Nephron (organoid): Measurements from ENCODE around the gene BRIP1.
A peak's percentile ranks its signal among the peaks of the same experiment; 100 is the strongest.

Experiments
- H3K27ac Mint-ChIP-seq, 3 experiments: 2 replicates each; pipeline ENCODE4 v1.8.0; 2020; ENCODE audit warnings: mixed read lengths in 3 of 3, mild to moderate bottlenecking in 2 of 3, moderate library complexity in 1 of 3
- H3K27me3 Mint-ChIP-seq: 2 replicates; pipeline ENCODE4 v1.8.0; 2021; ENCODE audit warnings: low read depth, mild to moderate bottlenecking, moderate library complexity, mixed read lengths
- H3K36me3 Mint-ChIP-seq: 2 replicates; pipeline ENCODE4 v1.8.0; 2020; ENCODE audit warnings: low read depth, mixed read lengths
- H3K4me1 Mint-ChIP-seq: 2 replicates; pipeline ENCODE4 v1.8.0; 2020; ENCODE audit warnings: mixed read lengths
- H3K4me3 Mint-ChIP-seq, 3 experiments: 2 replicates each; pipeline ENCODE4 v1.8.0; 2020; ENCODE audit warnings: mild to moderate bottlenecking in 3 of 3, mixed read lengths in 3 of 3, moderate library complexity in 2 of 3
- H3K9me3 Mint-ChIP-seq: 2 replicates; pipeline ENCODE4 v1.8.0; 2020; ENCODE audit warnings: mixed read lengths
- TF ChIP-seq, protein P1 (sequence below), 3 experiments: fragments of 200-600 bp; sonication (generic); IDR thresholded peaks; one replicate each; pipeline ENCODE4 v1.5.0; 2021; ENCODE audit warnings: antibody characterized with exemption in 3 of 3; ENCODE audit not compliant: unreplicated experiment in 3 of 3

Gene BRIP1

DNA sequence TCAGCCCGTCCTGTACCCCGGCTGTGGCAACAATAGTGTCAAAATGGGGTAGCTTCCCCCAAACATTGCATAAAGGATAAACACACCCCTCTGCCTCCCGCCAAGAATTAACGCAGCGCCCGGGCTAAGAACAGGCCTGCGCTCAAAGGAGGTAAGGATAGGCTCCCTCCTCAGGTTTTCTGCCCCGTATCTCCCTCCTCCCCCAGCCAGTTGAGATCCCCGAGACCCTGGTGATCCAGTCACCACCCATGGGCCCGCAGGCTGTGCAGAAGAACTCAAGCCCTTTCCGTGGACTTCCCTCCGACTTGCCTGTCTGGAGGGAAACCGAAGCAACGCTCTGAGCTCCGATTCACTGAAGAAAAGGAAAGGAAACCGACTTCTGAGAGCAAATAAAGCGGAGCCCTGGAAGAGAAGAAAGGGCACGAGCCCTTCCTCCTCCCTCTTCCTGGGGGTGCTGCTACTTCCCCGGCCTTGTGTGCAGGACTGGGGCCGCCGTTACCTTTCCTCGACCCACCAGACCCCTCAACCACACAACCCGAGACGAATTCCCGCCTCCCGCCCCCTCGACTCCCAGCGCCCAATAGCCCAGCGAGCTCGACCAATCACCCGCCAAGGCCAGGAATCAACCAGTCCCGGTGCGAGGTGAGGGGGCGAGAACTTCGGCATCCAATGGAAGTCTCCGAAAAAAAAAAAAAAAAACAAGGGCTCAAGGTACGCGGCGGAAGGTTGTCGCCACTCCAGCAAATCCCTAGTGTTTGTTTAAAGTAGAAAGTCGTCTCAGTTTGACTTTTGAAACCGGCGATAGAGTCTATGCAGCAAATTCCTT lies at the start of gene BRIP1:
Gene BRIP1 (minus strand): TSS at position 554 of the 826 bp plus-strand sequence. CDS start 1,989 bp downstream, outside the sequence.
- TF ChIP-seq, protein P1, sequence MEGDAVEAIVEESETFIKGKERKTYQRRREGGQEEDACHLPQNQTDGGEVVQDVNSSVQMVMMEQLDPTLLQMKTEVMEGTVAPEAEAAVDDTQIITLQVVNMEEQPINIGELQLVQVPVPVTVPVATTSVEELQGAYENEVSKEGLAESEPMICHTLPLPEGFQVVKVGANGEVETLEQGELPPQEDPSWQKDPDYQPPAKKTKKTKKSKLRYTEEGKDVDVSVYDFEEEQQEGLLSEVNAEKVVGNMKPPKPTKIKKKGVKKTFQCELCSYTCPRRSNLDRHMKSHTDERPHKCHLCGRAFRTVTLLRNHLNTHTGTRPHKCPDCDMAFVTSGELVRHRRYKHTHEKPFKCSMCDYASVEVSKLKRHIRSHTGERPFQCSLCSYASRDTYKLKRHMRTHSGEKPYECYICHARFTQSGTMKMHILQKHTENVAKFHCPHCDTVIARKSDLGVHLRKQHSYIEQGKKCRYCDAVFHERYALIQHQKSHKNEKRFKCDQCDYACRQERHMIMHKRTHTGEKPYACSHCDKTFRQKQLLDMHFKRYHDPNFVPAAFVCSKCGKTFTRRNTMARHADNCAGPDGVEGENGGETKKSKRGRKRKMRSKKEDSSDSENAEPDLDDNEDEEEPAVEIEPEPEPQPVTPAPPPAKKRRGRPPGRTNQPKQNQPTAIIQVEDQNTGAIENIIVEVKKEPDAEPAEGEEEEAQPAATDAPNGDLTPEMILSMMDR (IDR thresholded peaks at IDR 0.05; ENCODE audit: unreplicated experiment in 3 of 3), result no peak
- Mint-ChIP-seq H3K27me3 (no peaks in the 10 kb centered on the region), H3K4me1 (peaks cover 31% of the 10 kb centered on the region), H3K4me3 (peak within 1 kb of the TSS; percentile 93 to 95 (median 95)), H3K27ac (peak within 1 kb of the TSS; percentile 91 to 96 (median 95)), H3K9me3 (no peaks in the 10 kb centered on the region), H3K36me3 (peaks cover 4% of the 10 kb centered on the region)

DNA sequence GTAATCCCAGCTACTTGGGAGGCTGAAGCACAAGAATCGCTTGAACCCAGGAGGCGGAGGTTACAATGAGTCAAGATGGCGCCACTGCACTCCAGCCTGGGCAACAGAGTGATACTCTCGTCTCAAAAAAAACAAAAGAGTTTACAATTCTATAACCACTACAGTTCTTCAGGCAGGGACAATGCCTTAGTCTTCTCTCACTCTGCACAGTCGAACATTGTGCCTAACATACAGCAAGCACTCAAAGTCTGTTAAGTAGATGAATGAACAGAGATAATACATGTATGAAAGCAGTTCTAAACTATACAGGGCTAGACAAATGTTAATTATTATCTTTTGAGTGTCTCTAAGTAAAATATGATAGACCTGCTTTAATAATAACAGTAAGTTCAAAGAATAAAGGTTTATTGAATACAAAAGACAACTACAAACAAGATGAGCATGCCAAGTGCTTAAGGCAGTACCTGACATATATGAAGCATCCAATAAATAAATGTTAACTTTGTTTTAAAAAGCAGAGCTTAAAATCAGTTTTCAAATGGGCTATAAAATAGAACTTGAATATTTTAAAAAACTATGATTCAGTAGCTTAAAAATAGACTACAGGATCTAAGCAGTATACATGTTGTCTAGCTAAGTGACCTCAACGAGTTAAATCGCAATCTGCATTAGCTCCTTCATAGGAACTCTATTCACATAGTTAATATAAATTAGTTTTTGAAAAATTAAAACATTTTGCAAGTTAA lies 45.1 kb upstream of the BRIP1 start:
- Mint-ChIP-seq H3K27ac (no peak overlapping the region), H3K4me3 (no peak overlapping the region), H3K36me3 (peaks cover 36% of the 10 kb centered on the region), H3K4me1 (peaks cover 9% of the 10 kb centered on the region), H3K9me3 (no peaks in the 10 kb centered on the region), H3K27me3 (no peaks in the 10 kb centered on the region)
- TF ChIP-seq, protein P1 (IDR thresholded peaks at IDR 0.05; ENCODE audit: unreplicated experiment in 3 of 3), result no peak

GRCh38 chr17:61907361-61907760 lies 44.0 kb upstream of the BRIP1 start:
- Mint-ChIP-seq H3K27ac (no peak overlapping the region), H3K27me3 (no peaks in the 10 kb centered on the region), H3K4me1 (peaks cover 9% of the 10 kb centered on the region), H3K9me3 (no peaks in the 10 kb centered on the region), H3K36me3 (peaks cover 43% of the 10 kb centered on the region), H3K4me3 (no peak overlapping the region)
- TF ChIP-seq, protein P1 (IDR thresholded peaks at IDR 0.05; ENCODE audit: unreplicated experiment in 3 of 3), result no peak

DNA sequence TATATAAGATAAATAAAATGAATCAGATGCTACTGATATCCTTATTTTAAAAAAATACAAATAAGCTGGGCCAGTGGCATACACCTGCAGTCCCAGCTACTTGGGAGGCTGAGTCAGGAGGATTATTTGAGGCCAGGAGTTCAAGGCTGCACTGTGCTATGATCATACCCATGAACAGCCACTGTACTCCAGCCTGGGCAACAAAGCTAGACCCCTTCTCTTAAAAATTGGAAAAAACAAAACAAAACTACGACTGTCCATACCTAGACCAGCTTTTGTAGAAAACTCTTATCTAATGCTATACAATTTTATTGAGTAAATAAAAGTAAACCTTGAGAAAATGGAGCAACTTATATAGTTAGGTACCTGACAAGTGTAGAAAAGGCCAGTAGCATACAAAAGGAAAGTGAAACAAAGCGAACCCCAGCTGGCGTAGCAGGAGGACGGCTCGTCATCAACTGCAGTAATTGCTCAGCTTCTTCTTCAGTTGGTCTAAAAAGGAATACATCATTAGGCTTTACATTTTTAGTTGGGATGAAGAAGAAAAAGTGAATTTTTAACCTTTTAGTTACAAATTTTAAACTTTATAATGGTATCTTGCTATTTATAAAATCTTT lies 40.9 kb upstream of the BRIP1 start:
- Mint-ChIP-seq H3K27ac (no peak overlapping the region), H3K27me3 (no peaks in the 10 kb centered on the region), H3K4me3 (no peak overlapping the region), H3K4me1 (no peaks in the 10 kb centered on the region), H3K9me3 (no peaks in the 10 kb centered on the region), H3K36me3 (peaks cover 40% of the 10 kb centered on the region)
- TF ChIP-seq, protein P1 (IDR thresholded peaks at IDR 0.05; ENCODE audit: unreplicated experiment in 3 of 3), result no peak

DNA sequence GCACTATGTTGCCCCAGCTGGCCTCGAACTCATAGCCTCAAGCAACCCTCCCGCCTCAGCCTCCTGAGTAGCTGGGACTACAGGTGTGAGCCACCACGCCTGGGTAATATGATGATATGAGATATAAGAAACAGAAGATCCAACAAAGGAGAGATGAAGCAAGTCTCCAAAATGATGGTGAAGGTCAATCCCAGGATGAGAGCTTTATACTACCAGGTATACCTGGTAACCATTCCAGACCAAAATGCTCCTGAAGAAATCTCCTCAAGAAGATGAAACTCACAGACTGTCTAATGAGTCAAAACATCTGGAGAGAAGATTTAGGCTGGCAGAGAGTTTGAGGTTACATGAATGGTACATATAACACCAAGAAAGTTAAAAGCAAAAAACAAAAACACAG lies 39.9 kb upstream of the BRIP1 start:
- Mint-ChIP-seq H3K36me3 (peaks cover 45% of the 10 kb centered on the region), H3K4me3 (no peak overlapping the region), H3K27ac (no peak overlapping the region), H3K4me1 (no peaks in the 10 kb centered on the region), H3K9me3 (no peaks in the 10 kb centered on the region), H3K27me3 (no peaks in the 10 kb centered on the region)
- TF ChIP-seq, protein P1 (IDR thresholded peaks at IDR 0.05; ENCODE audit: unreplicated experiment in 3 of 3), result no peak
